ENCODE data around the gene MVD. TPM values are rescaled to one million over a fixed set of nuclear protein-coding genes. Genes with fewer than 3 reads are reported as not detected.

The MVD gene
- total RNA-seq, 1 experiment from 2014 or later: 38.3 TPM

- ATAC-seq: no peak
- Histone ChIP-seq H3K9me2 (replicated peaks; ENCODE audit: low read length) (no peaks in the 10 kb centered on the region), H3K79me2 (ENCODE audit: low read length) (no peaks in the 10 kb centered on the region), H3F3A (ENCODE audit: low read length, unreplicated experiment) (no peaks in the 10 kb centered on the region), H3K27me3 (ENCODE audit: low read length) (no peaks in the 10 kb centered on the region), H3K9me3 (ENCODE audit: low read length) (no peaks in the 10 kb centered on the region), H3K4me2 (ENCODE audit: low read length) (no peak overlapping the region), H4K20me1 (ENCODE audit: low read length) (no peaks in the 10 kb centered on the region), H3K9ac (ENCODE audit: low read length) (no peak overlapping the region), H3K27ac (ENCODE audit: low read length) (no peak overlapping the region), H3K4me3 (ENCODE audit: low read length) (no peak overlapping the region), H3K4me1 (ENCODE audit: insufficient read depth, low read length) (peaks cover 10% of the 10 kb centered on the region), H3K36me3 (ENCODE audit: low read depth, low read length) (no peaks in the 10 kb centered on the region), H2AFZ (ENCODE audit: low read length) (no peak overlapping the region)
- no TSS peak for BruUV-seq (replicated peaks)
- TF ChIP-seq EZH2phosphoT487 (IDR thresholded peaks at IDR 0.05; ENCODE audit: borderline replicate concordance, low read length): no peak
- no peak for TF ChIP-seq CTCF (conservative IDR thresholded peaks at IDR 0.05; ENCODE audit: low read depth, low read length)
- no peak for TF ChIP-seq EZH2 (IDR thresholded peaks at IDR 0.05; ENCODE audit: low read length, unreplicated experiment)
- no peak for DNase-seq
- CTCF ChIA-PET: no interaction called here
- intact Hi-C loops (cut with micrococcal nuclease): no loop called here
- POLR2A ChIA-PET (ENCODE audit: unreplicated experiment): no interaction called here
Measured at GRCh38 chr16:88696441-88696840, 33.5 kb upstream of the MVD start.

GRCh38 chr16:88695753-88696152 is 32.9 kb upstream of the MVD start:
- intact Hi-C loops (cut with micrococcal nuclease): no loop called here
- no peaks in the 10 kb centered on the region for H3K9me3 ChIP-seq (ENCODE audit: low read length)
- H3K79me2 ChIP-seq (ENCODE audit: low read length): no peaks in the 10 kb centered on the region
- H3K4me1 ChIP-seq (ENCODE audit: insufficient read depth, low read length): peaks cover 4% of the 10 kb centered on the region
- H3K27me3 ChIP-seq (ENCODE audit: low read length): no peaks in the 10 kb centered on the region
- ChIA-PET CTCF (no interaction called here), POLR2A (ENCODE audit: unreplicated experiment) (no interaction called here)
- no peak for TF ChIP-seq EZH2phosphoT487 (IDR thresholded peaks at IDR 0.05; ENCODE audit: borderline replicate concordance, low read length)
- no peak overlapping the region for H3K4me3 ChIP-seq (ENCODE audit: low read length)
- DNase-seq (no peak), ATAC-seq (no peak)
- no peak overlapping the region for H3K27ac ChIP-seq (ENCODE audit: low read length)
- no peak overlapping the region for H2AFZ ChIP-seq (ENCODE audit: low read length)
- H3K9ac ChIP-seq (ENCODE audit: low read length): no peak overlapping the region
- H3K4me2 ChIP-seq (ENCODE audit: low read length): no peak overlapping the region
- no peaks in the 10 kb centered on the region for H3K36me3 ChIP-seq (ENCODE audit: low read depth, low read length)
- H3F3A ChIP-seq (ENCODE audit: low read length, unreplicated experiment): no peaks in the 10 kb centered on the region
- no peaks in the 10 kb centered on the region for H3K9me2 ChIP-seq (replicated peaks; ENCODE audit: low read length)
- no peaks in the 10 kb centered on the region for H4K20me1 ChIP-seq (ENCODE audit: low read length)
- BruUV-seq (replicated peaks): no TSS peak

- Histone ChIP-seq H2AFZ (ENCODE audit: low read length) (no peak overlapping the region), H3K27ac (ENCODE audit: low read length) (no peak overlapping the region), H3K9me3 (ENCODE audit: low read length) (no peaks in the 10 kb centered on the region), H3K79me2 (ENCODE audit: low read length) (no peaks in the 10 kb centered on the region), H3K9ac (ENCODE audit: low read length) (no peak overlapping the region), H3K9me2 (replicated peaks; ENCODE audit: low read length) (no peaks in the 10 kb centered on the region), H3K27me3 (ENCODE audit: low read length) (no peaks in the 10 kb centered on the region), H3K36me3 (ENCODE audit: low read depth, low read length) (no peaks in the 10 kb centered on the region), H3F3A (ENCODE audit: low read length, unreplicated experiment) (no peaks in the 10 kb centered on the region), H3K4me2 (ENCODE audit: low read length) (no peak overlapping the region), H3K4me1 (ENCODE audit: insufficient read depth, low read length) (no peaks in the 10 kb centered on the region), H4K20me1 (ENCODE audit: low read length) (no peaks in the 10 kb centered on the region), H3K4me3 (ENCODE audit: low read length) (no peak overlapping the region)
- ATAC-seq: no peak
- no TSS peak for BruUV-seq (replicated peaks)
- CTCF ChIA-PET: no interaction called here
- DNase-seq: no peak
- POLR2A ChIA-PET (ENCODE audit: unreplicated experiment): no interaction called here
- intact Hi-C loops (cut with micrococcal nuclease): no loop called here
- TF ChIP-seq EZH2phosphoT487 (IDR thresholded peaks at IDR 0.05; ENCODE audit: borderline replicate concordance, low read length): no peak
Measured at GRCh38 chr16:88695218-88695617, 32.3 kb upstream of the MVD start.
